HepG2 (cell line): ENCODE measurements around the gene EED. TPM values are rescaled to one million over a fixed set of nuclear protein-coding genes. Genes with fewer than 3 reads are reported as not detected.
A peak's percentile ranks its signal among the peaks of the same experiment; 100 is the strongest.

Source experiments
- ATAC-seq: fragments of 200-7000 bp; cut with Tn5 transposase; 3 replicates; pipeline ENCODE4 v1.9.1; 2020; ENCODE audit warnings: mild to moderate bottlenecking, moderate library complexity
- BruUV-seq: library from RNA; stranded (reverse); fragments of 400-500 nt; replicated peaks from 2 replicates; lab custom pipeline; 2021; lab: Mats Ljungman, UMichigan
- CTCF ChIA-PET: fragments of 300-600 bp; formaldehyde crosslinking; extraction: SDS; loops from one replicate; lab custom pipeline; 2021; ENCODE audit warnings: low total read pairs, inconsistent platforms, low intra/inter-chr PET ratio; lab: Yijun Ruan, JAX
- POLR2A ChIA-PET: fragments of 350-600 bp; sonication (Branson Sonifier 250); formaldehyde crosslinking; loops from one replicate; lab custom pipeline; 2020; ENCODE audit warnings: antibody characterized with exemption, inconsistent platforms; lab: Yijun Ruan, JAX
- DNase-seq: peaks from one replicate; pipeline ENCODE4 v3.0.0-alpha.2; 2015; ENCODE audit warnings: low spot score
- FAIRE-seq: peaks from 3 replicates; lab custom pipeline; 2011; peaks lifted over from hg19 to GRCh38; lab: Jason Lieb, UNC
- H2AFZ ChIP-seq: one replicate; pipeline ENCODE4 v1.6.1; 2011; ENCODE audit warnings: low read length, inconsistent platforms
- H3K27ac ChIP-seq: fragments of 300-600 bp; 3 replicates; pipeline ENCODE4 v1.8.0; 2011; ENCODE audit warnings: mixed run types, mild to moderate bottlenecking, mixed read lengths, low read length, inconsistent platforms; ENCODE audit not compliant: insufficient read depth; ENCODE audit errors: extremely low read length
- H3K27me3 ChIP-seq, 2 experiments: fragments of 200-600 bp in 1 of 2; 2 replicates in 1 of 2; 3 replicates in 1 of 2; pipeline versions ENCODE4 v1.6.0 to v1.8.0; 2011; ENCODE audit warnings: low read length in 2 of 2, mild to moderate bottlenecking in 2 of 2, moderate library complexity in 2 of 2, inconsistent platforms in 1 of 2; ENCODE audit not compliant: insufficient read depth in 2 of 2, control insufficient read depth in 1 of 2
- H3K36me3 ChIP-seq, 2 experiments: fragments of 200-600 bp in 1 of 2; replicated peaks in 1 of 2; 2 replicates in 1 of 2; 3 replicates in 1 of 2; pipeline versions ENCODE4 v1.5.1 to v1.8.0; 2011; ENCODE audit warnings: low read length in 2 of 2, inconsistent platforms in 1 of 2; ENCODE audit not compliant: insufficient read depth in 2 of 2, control insufficient read depth in 1 of 2
- H3K4me1 ChIP-seq: 2 replicates; pipeline ENCODE4 v1.5.1; 2012; ENCODE audit warnings: low read length, inconsistent platforms; ENCODE audit not compliant: insufficient read depth
- H3K4me2 ChIP-seq: 2 replicates; pipeline ENCODE4 v1.6.0; 2011; ENCODE audit warnings: low read depth, low read length, inconsistent platforms
- H3K4me3 ChIP-seq, 3 experiments: fragments of 200-600 bp in 1 of 3; sonication (generic), shearing (Covaris generic) in 1 of 3; replicated peaks in 1 of 3; 2 replicates each; pipeline ENCODE4 v1.5.1; 2011 to 2016; ENCODE audit warnings: low read length in 3 of 3, inconsistent platforms in 2 of 3, low read depth in 2 of 3, mild to moderate bottlenecking in 2 of 3, control low read depth in 1 of 3, mixed read lengths in 1 of 3; ENCODE audit not compliant: insufficient read depth in 1 of 3
- H3K79me2 ChIP-seq: one replicate; pipeline ENCODE4 v1.6.1; 2011; ENCODE audit warnings: low read length, inconsistent platforms; ENCODE audit not compliant: insufficient read depth
- H3K9ac ChIP-seq: 2 replicates; pipeline ENCODE4 v1.6.0; 2011; ENCODE audit warnings: mild to moderate bottlenecking, low read depth, low read length, inconsistent platforms; ENCODE audit not compliant: insufficient read depth
- H3K9me3 ChIP-seq: 2 replicates; pipeline ENCODE4 v1.5.1; 2012; ENCODE audit warnings: mild to moderate bottlenecking, low read length
- H4K20me1 ChIP-seq: 2 replicates; pipeline ENCODE4 v1.6.0; 2011; ENCODE audit warnings: inconsistent platforms, mild to moderate bottlenecking, low read length, moderate library complexity; ENCODE audit not compliant: insufficient read depth
- CREB1 ChIP-seq, 2 experiments: fragments of 450-650 bp in 1 of 2; IDR thresholded peaks; 2 replicates each; pipeline ENCODE4 v1.6.1; 2016 to 2017; ENCODE audit warnings: control low read depth in 1 of 2, mild to moderate bottlenecking in 1 of 2, missing compliant biosample characterization in 1 of 2, missing genetic modification characterization in 1 of 2
- ISL2 ChIP-seq: sonication (generic); formaldehyde crosslinking; IDR thresholded peaks from 2 replicates; pipeline ENCODE4 v1.5.0; 2020; ENCODE audit warnings: missing genetic modification reagents
- KLF15 ChIP-seq: sonication (generic); formaldehyde crosslinking; IDR thresholded peaks from 2 replicates; pipeline ENCODE4 v1.8.1; 2023; ENCODE audit warnings: borderline replicate concordance, mild to moderate bottlenecking, inconsistent platforms, missing genetic modification reagents, mixed read lengths
- NR2C2 ChIP-seq: sonication (generic); formaldehyde crosslinking; IDR thresholded peaks from 2 replicates; pipeline ENCODE4 v1.4.0; 2020; ENCODE audit warnings: missing genetic modification reagents, mild to moderate bottlenecking, moderate library complexity, borderline replicate concordance
- NRL ChIP-seq: sonication (generic); formaldehyde crosslinking; IDR thresholded peaks from 2 replicates; pipeline ENCODE4 v1.5.0; 2020; ENCODE audit warnings: missing genetic modification reagents, mild to moderate bottlenecking, moderate library complexity, borderline replicate concordance
- ZIK1 ChIP-seq: sonication (generic); formaldehyde crosslinking; IDR thresholded peaks from 2 replicates; pipeline ENCODE4 v1.5.0; 2020; ENCODE audit warnings: mild to moderate bottlenecking, low read depth, missing genetic modification reagents, borderline replicate concordance
- ZNF253 ChIP-seq: sonication (generic); formaldehyde crosslinking; IDR thresholded peaks from 2 replicates; pipeline ENCODE4 v1.8.0; 2022; ENCODE audit warnings: mild to moderate bottlenecking, missing genetic modification reagents, borderline replicate concordance
- WGBS: methylation state at CpG from one replicate; pipeline ENCODE4 v1.1.6; 2017; ENCODE audit warnings: low lambda C conversion rate; 5-methylcytosine and 5-hydroxymethylcytosine counted together
- in situ Hi-C: cut with HindIII; loops from 2 replicates; pipeline ENCODE4 v1.10.0; 2017; ENCODE audit warnings: low pct_unique_long_range_greater_than_20kb; ENCODE audit not compliant: extremely low pct_ligation_motif_present
- intact Hi-C: fragments of 100-400 bp; cut with micrococcal nuclease; formaldehyde crosslinking; loops from one replicate; pipeline ENCODE4 v1.10.0; 2022; ENCODE audit not compliant: unreplicated experiment
- polyA plus RNA-seq, 8 experiments: library from polyadenylated mRNA; depleted of rRNA in 3 of 8; stranded (reverse) in 7 of 8; unstranded in 1 of 8; fragments of >200 nt; fragmentation: Illumina TruSeq in 4 of 8; extraction: Trizol in 4 of 8; gene quantifications; 2 replicates each; pipeline versions ENCODE4 v1.2.1 to v1.2.3, GENCODE V29; 2011 to 2016; ENCODE audit warnings: low read depth in 4 of 8, missing spikeins in 1 of 8, mixed read lengths in 1 of 8; ENCODE audit not compliant: insufficient read depth in 1 of 8
- total RNA-seq, 5 experiments: library from RNA; depleted of rRNA; stranded (reverse); fragments of >200 nt; fragmentation: Illumina TruSeq; extraction: Trizol; gene quantifications; 2 replicates each; pipeline ENCODE4 v1.2.3, GENCODE V29; 2016; ENCODE audit warnings: low read depth in 1 of 5
- TF ChIP-seq, protein P1 (sequence below): sonication (generic); formaldehyde crosslinking; IDR thresholded peaks from 2 replicates; pipeline ENCODE4 v1.5.0; 2020; ENCODE audit warnings: mild to moderate bottlenecking, missing genetic modification reagents, moderate library complexity
- TF ChIP-seq, protein P2 (sequence below): sonication (generic); formaldehyde crosslinking; IDR thresholded peaks from 2 replicates; pipeline ENCODE4 v1.8.0; 2022; ENCODE audit warnings: missing genetic modification reagents, mild to moderate bottlenecking, inconsistent platforms, borderline replicate concordance
- TF ChIP-seq, protein P3 (sequence below): sonication (generic); formaldehyde crosslinking; IDR thresholded peaks from 2 replicates; pipeline ENCODE4 v1.4.0; 2020; ENCODE audit warnings: missing genetic modification reagents
- TF ChIP-seq, protein P4 (sequence below): sonication (generic); formaldehyde crosslinking; IDR thresholded peaks from 2 replicates; pipeline ENCODE4 v1.5.0; 2020; ENCODE audit warnings: mild to moderate bottlenecking, missing genetic modification reagents

EED gene
- total and polyA plus RNA-seq, 2 of the 13 experiments (the other 11 are each of a cell fraction or from before 2014, with no cell fraction given) = 11.0 to 28.4 TPM

DNA sequence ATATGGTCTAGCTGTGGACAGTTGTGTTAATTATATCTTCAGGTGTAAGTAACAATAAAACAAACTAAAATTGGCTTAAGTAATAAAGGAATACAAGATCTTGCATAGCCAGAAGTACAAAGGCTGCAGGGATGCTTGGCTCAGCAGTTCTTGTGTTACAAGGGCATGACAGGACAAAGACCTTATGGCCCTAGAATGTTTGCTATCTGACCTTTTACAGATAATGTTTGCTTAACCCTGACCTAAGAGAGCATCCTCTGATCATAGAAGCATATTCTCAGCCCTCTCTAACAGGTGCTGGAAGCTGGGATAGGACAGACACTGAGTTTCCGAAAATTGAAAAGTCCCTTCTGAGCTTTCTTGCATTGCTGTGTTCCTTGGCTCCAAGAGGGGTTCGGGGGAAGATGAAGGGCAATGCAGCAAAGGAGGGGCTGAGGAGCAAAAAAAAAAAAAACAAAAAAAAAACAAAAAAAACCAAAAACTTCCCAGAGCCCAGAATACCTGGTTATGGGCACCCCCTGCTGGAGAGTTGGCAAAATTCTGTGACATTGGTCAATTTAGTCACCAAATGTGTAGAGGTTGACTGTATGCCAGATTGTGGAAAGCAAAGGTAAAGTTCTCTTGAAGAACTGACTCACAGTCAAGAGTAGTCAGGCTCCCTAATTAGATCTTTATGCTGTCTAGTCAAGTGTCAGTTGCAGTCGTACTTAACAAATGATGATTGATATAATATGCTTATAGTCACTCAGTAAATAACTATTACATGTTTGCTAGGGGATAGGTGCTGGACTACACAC, 47.1 kb downstream of the EED start (continued):
- TF ChIP-seq, protein P1, sequence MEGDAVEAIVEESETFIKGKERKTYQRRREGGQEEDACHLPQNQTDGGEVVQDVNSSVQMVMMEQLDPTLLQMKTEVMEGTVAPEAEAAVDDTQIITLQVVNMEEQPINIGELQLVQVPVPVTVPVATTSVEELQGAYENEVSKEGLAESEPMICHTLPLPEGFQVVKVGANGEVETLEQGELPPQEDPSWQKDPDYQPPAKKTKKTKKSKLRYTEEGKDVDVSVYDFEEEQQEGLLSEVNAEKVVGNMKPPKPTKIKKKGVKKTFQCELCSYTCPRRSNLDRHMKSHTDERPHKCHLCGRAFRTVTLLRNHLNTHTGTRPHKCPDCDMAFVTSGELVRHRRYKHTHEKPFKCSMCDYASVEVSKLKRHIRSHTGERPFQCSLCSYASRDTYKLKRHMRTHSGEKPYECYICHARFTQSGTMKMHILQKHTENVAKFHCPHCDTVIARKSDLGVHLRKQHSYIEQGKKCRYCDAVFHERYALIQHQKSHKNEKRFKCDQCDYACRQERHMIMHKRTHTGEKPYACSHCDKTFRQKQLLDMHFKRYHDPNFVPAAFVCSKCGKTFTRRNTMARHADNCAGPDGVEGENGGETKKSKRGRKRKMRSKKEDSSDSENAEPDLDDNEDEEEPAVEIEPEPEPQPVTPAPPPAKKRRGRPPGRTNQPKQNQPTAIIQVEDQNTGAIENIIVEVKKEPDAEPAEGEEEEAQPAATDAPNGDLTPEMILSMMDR (CRISPR knock-in tag) = peak; percentile 63
- TF ChIP-seq CREB1 (IDR thresholded peaks at IDR 0.05) (no peak), CREB1 (CRISPR knock-in tag; IDR thresholded peaks at IDR 0.05) (no peak), NR2C2 (CRISPR knock-in tag) (0 out of 2 replicates have a peak, but pooled peaks have one; percentile 26)
- TF ChIP-seq, protein P2, sequence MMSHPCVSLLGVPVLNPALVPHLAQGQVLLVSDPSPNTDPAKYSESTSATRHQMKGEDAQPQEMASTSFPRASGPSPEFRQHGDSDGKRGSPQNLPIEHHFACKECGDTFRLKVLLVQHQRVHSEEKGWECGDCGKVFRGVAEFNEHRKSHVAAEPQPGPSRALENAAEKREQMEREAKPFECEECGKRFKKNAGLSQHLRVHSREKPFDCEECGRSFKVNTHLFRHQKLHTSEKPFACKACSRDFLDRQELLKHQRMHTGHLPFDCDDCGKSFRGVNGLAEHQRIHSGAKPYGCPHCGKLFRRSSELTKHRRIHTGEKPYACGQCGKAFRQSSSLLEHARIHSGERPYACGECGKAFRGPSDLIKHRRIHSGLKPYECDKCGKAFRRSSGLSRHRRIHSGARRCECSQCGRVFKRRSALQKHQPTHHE (CRISPR knock-in tag) = no peak

DNA sequence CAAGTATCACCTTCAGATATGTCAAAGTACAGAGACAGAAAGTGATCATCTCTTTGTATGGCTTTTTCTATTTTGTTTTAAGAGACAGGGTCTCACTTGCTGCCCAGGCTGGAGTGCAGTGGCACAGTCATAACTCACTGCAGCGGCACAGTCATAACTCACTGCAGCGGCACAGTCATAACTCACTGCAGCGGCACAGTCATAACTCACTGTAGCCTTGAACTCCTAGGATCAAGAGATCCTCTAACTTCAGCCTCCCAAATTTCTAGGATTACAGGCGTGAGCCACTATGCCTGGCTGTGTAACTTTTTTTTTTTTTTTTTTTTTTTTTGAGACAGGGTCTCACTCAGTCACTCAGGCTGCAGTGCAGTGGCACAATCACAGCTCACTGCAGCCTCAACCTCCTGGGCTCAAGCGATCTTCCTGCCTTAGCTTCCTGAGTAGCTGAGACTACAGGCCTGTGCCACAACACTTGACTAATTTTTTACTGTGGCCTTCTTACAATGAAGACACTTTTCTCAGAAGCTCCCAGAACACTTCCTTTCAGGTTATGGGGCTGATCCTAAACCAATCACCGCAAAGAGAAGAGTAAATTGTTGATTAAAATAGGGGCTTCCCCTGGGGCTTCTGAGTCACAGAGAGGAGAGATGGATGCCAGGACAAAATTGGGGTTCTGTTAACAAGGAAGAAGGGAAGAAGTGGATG, 48.5 kb downstream of the EED start:
- POLR2A ChIA-PET = no interaction called here
- Histone ChIP-seq H3K9me3 (no peaks in the 10 kb centered on the region), H3K4me3 (no peak overlapping the region), H3K79me2 (no peaks in the 10 kb centered on the region), H2AFZ (no peak overlapping the region), H3K36me3 (no peaks in the 10 kb centered on the region), H4K20me1 (no peaks in the 10 kb centered on the region), H3K27me3 (no peaks in the 10 kb centered on the region), H3K4me2 (no peak overlapping the region), H3K9ac (no peak overlapping the region), H3K27ac (no peak overlapping the region), H3K4me1 (peaks cover 16% of the 10 kb centered on the region)
- FAIRE-seq (no peak), ATAC-seq (no peak), DNase-seq (no peak)
- intact Hi-C loops (loop anchor here (2.0 kb wide), 3 partner anchors 352 to 698 kb away; partner anchors contain the start of gene CCDC83), in situ Hi-C loops (loop anchor here (5.0 to 10.0 kb wide), 2 partner anchors 348 to 436 kb away; partner anchors contain the start of gene CCDC83)
- WGBS = 77% methylated on average over 6 of the region's 6 CpGs
- CTCF ChIA-PET = no interaction called here
- BruUV-seq = no TSS peak
- TF ChIP-seq, protein P3, sequence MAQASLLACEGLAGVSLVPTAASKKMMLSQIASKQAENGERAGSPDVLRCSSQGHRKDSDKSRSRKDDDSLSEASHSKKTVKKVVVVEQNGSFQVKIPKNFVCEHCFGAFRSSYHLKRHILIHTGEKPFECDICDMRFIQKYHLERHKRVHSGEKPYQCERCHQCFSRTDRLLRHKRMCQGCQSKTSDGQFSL (CRISPR knock-in tag) = no peak
- TF ChIP-seq, protein P4, sequence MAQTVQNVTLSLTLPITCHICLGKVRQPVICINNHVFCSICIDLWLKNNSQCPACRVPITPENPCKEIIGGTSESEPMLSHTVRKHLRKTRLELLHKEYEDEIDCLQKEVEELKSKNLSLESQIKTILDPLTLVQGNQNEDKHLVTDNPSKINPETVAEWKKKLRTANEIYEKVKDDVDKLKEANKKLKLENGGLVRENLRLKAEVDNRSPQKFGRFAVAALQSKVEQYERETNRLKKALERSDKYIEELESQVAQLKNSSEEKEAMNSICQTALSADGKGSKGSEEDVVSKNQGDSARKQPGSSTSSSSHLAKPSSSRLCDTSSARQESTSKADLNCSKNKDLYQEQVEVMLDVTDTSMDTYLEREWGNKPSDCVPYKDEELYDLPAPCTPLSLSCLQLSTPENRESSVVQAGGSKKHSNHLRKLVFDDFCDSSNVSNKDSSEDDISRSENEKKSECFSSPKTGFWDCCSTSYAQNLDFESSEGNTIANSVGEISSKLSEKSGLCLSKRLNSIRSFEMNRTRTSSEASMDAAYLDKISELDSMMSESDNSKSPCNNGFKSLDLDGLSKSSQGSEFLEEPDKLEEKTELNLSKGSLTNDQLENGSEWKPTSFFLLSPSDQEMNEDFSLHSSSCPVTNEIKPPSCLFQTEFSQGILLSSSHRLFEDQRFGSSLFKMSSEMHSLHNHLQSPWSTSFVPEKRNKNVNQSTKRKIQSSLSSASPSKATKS (CRISPR knock-in tag) = no peak
- TF ChIP-seq NRL = no peak
- no peak for TF ChIP-seq ISL2 (CRISPR knock-in tag)
- TF ChIP-seq KLF15 (CRISPR knock-in tag) = no peak
- TF ChIP-seq ZNF253 (CRISPR knock-in tag) = no peak
- no peak for TF ChIP-seq ZIK1 (CRISPR knock-in tag)
